OCI-LY7 (cell line): ENCODE results near the gene NDUFB2.

Experiments used
- CTCF ChIP-seq: fragments of 200-600 bp; sonication (generic); conservative IDR thresholded peaks from 2 replicates; pipeline ENCODE4 v1.5.1; 2014; ENCODE audit warnings: mild to moderate bottlenecking, antibody characterized with exemption, low read length, moderate library complexity, mixed read lengths
- EZH2phosphoT487 ChIP-seq: fragments of 200-600 bp; sonication (generic); IDR thresholded peaks from 2 replicates; pipeline ENCODE4 v1.6.1; 2018; ENCODE audit warnings: low read depth, borderline replicate concordance, mild to moderate bottlenecking, mixed run types, antibody characterized with exemption, low read length, moderate library complexity, mixed read lengths

GRCh38 chr7:140674899-140675701, 21.4 kb upstream of the NDUFB2 start:
- TF ChIP-seq CTCF: peak; percentile 79
- no peak for TF ChIP-seq EZH2phosphoT487
